LHCN-M2 (cell line): ENCODE measurements around the gene CCP110. TPM values are rescaled to one million over a fixed set of nuclear protein-coding genes. Genes with fewer than 3 reads are reported as not detected.

Experiments used
- DNase-seq: peaks from one replicate; pipeline ENCODE4 v3.0.0-alpha.2; 2012; ENCODE audit warnings: low read depth
- polyA plus RNA-seq: library from polyadenylated mRNA; unstranded; fragments of >200 nt; gene quantifications from one replicate; pipeline ENCODE4 v1.2.1, GENCODE V29; 2012; ENCODE audit warnings: missing spikeins
- total RNA-seq: library from RNA; depleted of rRNA; stranded (reverse); fragments of >200 nt; gene quantifications from 2 replicates; pipeline ENCODE4 v1.2.3, GENCODE V29; 2014; rRNA removed

The CCP110 gene
- total RNA-seq = 17.4 and 20.3 TPM in 2 replicates
- polyA plus RNA-seq = 3.7 TPM

DNA sequence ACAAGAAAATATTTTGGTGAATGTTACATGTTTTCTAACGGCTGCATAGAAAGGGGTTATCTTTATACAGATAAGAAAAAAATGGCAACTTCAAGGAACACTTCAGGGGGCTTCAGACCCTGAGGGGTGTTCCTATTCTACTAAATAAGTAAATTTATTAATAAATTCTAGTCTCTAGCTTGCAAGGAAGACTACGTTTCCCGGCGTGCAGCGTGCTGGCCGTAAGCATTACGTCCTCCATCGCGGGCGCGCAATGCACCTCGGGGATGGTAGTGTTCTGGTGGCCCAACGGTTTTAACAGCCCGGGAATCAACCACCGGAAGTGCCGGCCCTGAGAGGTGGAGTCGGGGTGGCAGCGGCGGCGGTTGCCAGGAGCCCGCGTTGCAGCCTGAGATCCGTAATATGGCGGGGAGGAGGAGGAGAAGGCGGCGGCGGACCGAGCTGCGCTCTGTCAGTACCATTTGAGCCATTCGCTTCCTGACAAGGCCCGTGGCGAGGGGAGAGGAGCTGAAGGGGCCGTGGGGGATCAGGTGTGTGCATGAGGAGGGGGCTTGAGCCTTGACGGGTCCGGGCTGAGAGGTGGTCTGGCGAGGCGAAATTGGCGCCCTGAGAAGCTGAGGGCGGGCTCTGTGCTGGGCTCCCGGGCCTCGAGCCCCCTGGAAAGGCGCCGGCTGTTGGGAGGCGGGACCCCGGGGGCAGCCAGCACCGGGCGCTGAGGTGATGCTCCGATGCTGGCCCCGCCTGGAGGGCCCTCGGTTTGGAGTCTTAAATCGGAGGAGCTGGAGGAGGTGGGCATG lies at the start of gene CCP110:
TSS of gene CCP110 (plus strand) at position 384 of the 797 bp plus-strand sequence. CDS start 3,940 bp downstream, outside the sequence.
- peak; percentile 95 for DNase-seq

GRCh38 chr16:19474617-19475016 lies 49.1 kb upstream of the CCP110 start:
- DNase-seq = no peak

DNA sequence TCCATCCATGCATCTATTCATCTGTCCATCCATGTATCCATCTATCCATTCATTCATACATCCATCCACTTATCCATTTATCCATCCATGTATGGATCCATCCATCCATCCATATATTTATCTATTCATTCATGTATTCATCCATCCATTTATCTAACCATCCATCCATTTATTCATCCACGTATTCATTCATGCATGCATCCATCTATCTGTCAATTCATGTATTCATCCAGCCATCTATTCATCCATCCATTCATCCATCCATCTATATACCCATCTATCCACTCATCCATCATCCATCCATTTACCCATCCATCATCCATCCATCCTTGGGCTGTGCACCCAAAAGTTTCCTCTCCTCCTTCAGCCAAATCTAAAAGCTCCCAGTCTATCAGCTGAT lies 45.2 kb upstream of the CCP110 start:
- no peak for DNase-seq

DNA sequence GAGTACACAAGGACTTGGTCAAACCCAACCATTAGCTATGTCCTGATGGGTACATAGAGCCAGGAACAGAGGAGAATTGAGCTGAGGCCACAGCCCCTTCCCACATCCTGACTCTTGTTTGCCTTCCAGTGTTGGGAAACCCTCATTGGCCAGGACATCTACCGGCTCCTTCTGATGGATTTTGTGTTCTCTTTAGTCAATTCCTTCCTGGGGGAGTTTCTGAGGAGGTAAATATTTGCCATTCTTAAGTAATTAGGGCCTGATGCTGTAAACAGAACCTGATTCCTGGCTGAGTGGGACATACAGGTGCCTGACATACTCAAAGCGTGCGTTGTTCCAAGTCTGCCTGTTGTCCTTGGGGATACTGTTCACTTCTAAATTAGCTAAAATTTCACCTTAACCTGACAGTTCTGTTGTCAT lies 44.4 kb upstream of the CCP110 start:
- no peak for DNase-seq

DNA sequence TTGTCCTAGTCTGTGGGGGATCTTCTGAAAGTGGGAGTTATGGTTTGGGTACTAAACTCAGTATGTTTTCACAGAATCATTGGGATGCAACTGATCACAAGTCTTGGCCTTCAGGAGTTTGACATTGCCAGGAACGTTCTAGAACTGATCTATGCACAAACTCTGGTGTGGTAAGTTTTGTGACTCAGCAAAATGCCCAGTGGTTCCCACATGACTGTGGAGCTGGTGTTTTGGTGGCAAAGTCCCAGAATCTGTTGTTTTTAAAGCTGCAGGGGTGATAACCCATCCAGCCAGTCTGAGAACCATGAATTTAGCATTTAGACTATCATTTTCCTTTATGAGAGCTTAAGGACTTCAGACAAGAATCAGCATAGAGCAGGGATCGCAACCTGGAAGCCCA lies 42.4 kb upstream of the CCP110 start:
- DNase-seq = peak; percentile 29

GRCh38 chr16:19481769-19482168 lies 42.0 kb upstream of the CCP110 start:
- DNase-seq = no peak

- DNase-seq = no peak
These were observed 41.5 kb upstream of the CCP110 start for GRCh38 chr16:19482291-19482690.

GRCh38 chr16:19484096-19484495 lies 39.6 kb upstream of the CCP110 start:
- no peak for DNase-seq

DNA sequence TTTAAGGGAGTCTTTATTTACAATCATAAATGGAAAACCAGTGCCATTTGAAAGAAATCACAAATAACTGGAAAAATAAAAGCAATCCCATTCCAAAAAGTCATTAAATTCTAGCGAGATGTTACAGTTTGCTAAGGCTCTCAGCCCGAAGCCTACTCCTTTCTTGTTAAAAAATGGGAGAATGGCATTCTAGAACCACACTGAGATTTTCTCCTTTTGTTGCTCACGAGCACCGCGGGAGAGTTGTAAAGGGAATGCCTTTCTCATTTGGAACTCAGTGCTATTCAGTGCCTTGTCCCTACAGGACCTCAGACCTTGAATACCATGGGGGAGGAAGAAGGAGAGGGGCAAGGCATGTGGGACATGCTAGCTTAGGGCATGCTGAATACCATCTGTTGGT lies 38.1 kb upstream of the CCP110 start:
- no peak for DNase-seq

GRCh38 chr16:19486051-19486450 lies 37.7 kb upstream of the CCP110 start:
- DNase-seq = no peak

DNA sequence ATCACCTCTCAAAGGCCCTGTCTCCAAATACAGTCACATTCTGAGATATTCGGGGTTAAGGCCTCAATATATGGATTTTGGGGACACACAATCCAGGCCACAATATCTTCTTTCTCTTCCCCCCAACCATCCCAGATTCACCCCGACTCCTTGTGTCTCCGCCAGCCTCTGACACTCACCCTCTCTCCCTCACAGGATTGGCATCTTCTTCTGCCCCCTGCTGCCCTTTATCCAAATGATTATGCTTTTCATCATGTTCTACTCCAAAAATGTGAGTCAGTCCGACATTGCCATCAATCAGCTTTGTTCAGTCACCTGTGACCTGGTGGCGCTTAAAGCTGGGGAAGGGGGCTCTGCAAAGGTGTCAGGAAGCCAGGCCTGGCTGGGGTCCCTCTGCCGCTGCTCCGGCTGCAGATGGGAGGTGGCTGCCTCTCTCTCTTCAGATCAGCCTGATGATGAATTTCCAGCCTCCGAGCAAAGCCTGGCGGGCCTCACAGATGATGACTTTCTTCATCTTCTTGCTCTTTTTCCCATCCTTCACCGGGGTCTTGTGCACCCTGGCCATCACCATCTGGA lies 36.9 kb upstream of the CCP110 start:
- DNase-seq = no peak

- no peak for DNase-seq
These were observed 35.5 kb upstream of the CCP110 start for GRCh38 chr16:19488213-19488640.

DNA sequence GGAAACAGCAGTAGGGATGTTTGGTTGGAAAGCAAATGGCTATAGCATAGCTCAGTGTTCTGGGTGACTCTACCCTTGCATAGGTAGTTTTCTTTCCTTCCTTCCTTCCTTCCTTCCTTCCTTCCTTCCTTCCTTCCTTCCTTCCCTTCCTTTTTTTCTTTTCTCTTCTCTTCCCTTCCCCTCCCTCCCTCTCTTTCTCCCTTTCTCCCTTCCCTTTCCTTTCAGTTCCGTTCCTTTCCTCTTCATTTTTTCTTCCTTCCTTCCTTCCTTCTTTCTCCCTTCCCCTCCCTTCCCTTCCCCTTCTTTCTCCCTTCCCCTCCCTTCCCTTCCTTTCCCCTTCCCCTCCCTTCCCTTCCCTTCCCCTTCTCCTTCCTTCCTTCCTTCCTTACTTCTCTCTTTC lies 33.1 kb upstream of the CCP110 start:
- DNase-seq = no peak

DNA sequence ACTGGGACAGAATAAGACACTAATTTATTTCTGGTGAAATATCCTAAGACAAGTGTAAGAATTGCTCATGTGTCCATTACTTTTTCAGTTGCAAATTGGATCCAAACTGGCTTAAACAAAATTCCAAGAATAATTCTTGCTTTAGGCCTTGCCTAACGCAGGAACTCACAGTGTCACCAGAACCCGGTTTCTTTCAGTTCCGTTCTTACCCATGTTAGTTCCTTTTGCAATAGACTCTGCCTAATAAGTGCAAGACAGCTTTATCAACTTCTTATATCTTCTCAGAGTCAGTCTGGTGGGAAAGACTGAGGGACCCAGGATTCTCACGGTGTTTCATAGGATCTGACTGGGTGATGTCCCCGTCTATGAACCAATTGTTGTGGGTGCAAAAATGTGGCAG lies 26.6 kb upstream of the CCP110 start:
- DNase-seq = no peak

DNA sequence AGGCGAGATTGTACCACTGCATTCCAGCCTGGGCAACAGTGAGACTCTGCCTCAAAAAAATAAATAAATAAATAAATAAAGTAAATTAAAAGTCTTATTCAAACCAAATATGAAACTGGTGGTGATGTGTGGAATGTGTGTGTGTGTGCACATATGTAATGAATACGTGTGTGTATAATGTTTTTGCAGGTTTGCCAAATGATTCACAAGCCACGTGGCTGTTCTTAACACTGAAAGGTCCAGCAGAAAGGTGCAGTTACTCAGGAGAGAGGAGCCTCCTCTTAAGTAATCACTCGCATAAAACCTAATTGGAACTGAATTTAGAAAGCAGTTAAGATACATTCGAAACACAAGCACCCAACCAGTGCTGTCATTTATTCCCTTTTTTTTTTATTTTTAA lies 24.7 kb upstream of the CCP110 start:
- DNase-seq = no peak

DNA sequence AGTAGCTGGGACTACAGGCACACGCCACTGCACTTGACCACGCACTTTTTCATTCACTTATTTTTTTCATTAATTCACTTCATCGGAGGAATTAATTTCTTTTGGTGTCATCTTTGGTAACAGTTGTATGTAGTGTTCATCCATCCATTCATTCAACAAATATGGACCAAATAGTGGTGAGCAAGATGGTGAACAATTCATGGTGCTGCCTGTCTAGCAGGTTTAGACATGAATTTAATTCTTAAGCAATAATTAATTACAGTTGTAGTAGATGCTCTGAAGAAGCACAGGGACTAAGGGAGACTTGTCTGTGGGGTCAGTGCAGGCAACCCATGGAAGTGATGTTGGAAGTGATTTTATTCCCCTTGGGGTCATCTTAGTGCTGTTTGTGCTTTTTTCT lies 24.3 kb upstream of the CCP110 start:
- DNase-seq = no peak

GRCh38 chr16:19502395-19503131 lies 21.2 kb upstream of the CCP110 start:
- peak; percentile 70 for DNase-seq

DNA sequence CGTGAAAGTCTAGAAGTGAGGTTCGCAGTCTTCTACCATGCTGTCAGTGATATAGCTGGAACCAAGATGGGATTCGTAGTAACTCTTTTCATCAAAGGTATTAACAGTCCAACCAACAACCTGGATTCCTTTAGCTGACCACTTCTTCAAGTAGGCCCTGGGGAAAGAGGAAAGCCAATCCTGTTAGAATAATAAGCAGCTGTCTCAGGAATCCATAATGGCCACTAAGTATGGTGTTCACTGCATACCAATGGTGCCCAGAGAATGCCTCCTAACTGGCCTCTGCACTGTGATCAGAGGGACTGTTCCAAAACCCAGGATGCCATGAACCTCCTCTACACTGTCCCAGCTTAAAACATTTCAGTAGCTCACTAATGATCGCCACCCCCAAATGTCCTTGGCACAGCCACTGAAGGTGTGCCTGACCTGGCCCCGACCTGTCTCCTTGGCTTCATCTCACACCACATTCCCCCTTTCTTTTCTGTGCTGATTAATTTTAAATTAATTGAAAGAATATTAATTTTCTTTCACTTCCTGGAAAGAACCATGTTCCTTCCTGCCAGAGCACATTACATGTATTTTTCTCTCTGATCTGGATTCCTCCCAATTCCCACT lies 20.2 kb upstream of the CCP110 start:
- DNase-seq = no peak

DNA sequence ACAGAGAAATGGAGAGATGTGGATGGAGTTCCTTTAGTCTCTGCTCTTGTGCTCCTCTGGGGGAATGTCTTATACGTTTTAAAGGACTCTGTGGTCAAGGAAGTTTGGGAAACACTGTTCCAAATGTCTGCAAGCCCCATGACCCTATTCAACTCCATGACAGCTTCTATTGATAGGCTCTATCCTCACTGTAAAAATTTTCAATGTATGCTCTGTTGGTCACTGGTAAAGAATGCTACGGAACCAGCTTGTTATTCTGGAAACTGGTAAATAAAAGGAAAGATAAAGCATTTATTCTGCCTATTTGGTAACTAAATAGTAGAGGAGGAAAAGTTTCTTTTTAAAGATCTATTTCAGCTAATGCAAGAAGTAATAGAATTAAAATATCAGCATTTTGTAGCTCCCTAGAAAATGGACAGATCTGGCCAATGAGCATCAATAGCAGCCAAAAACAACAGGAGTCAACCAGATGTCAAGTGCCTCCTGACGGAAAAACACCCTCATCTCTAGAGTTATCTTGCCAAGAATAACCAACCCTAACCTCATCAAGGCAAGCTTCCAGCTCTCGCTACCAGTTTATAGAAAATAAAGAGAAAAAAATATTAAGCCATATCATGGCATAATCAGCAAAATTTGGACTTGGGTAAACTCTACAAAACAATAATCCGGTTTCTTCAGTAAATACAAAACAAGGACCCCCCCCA lies 18.0 kb upstream of the CCP110 start:
- DNase-seq = peak; percentile 59

DNA sequence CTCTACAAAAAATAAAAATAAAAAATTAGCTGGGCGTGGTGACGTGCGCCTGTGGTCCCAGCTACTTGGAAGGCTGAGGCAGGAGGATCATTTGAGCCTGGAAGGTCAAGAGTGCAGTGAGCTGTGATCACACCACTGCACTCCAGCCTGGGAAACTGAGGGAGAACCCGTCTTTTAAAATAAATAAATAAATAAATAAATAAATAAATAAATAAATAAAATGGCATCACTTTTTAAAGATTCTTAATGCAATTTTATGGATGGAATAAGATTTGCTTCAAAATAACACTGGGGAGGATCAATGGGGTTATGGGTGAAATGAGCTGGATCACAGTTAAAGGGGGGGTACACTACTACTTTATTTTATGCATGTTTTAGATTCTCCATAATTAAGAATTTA lies 16.8 kb upstream of the CCP110 start:
- DNase-seq = no peak

GRCh38 chr16:19507867-19508266 lies 15.9 kb upstream of the CCP110 start:
- no peak for DNase-seq
